Measurements from ENCODE around the gene UBE2H. TPM values are rescaled to one million over a fixed set of nuclear protein-coding genes. Genes with fewer than 3 reads are reported as not detected.
"Not testable (repeated sequence)": the region's sequence is repeated elsewhere in the genome, so short reads cannot be mapped to it uniquely, and the experiment has no call there.

UBE2H gene
- polyA plus RNA-seq, 1 of the 3 experiments (the other 2 are of a cell fraction), result 129 TPM

- H4K20me1 ChIP-seq (ENCODE audit: insufficient read depth); H3K4me1 ChIP-seq (ENCODE audit: control insufficient read depth in 1 of 2, insufficient read depth in 2 of 2, low read depth in 1 of 2, low read length in 1 of 2); H3K4me2 ChIP-seq; H3K27me3 ChIP-seq (ENCODE audit: insufficient read depth); H3K9ac ChIP-seq; H3K79me2 ChIP-seq (ENCODE audit: insufficient read depth); DNase-seq; H3K9me2 ChIP-seq; H2AFZ ChIP-seq (ENCODE audit: low read depth); H3K9me3 ChIP-seq; H3K27ac ChIP-seq (ENCODE audit: low read depth in 2 of 2, low read length in 1 of 2); H3K4me3 ChIP-seq (ENCODE audit: low read depth in 2 of 2, low read length in 1 of 2): not testable (repeated sequence)
- Histone ChIP-seq H3K36me3 (replicated peaks in 1 of 2; ENCODE audit: control insufficient read depth in 1 of 2, insufficient read depth in 2 of 2, low read length in 1 of 2) (peaks cover 13 to 26% of the 10 kb centered on the region in 2 experiments), H3F3A (replicated peaks; ENCODE audit: insufficient read depth) (peaks cover 20% of the 10 kb centered on the region)
- ChIA-PET POLR2A (interaction anchor here (0.6 kb wide), 2 partner anchors 66 to 126 kb away, joined by 3 to 4 read pairs; no protein-coding TSS in a partner anchor), CTCF (interaction anchor here (0.7 to 9.3 kb wide), 4 partner anchors 41 to 189 kb away, joined by 3 to 187 read pairs (median 90); no protein-coding TSS in a partner anchor)
- 98% methylated on average over 5 of the region's 5 CpGs for WGBS (ENCODE audit: low lambda C conversion rate)
Measured at GRCh38 chr7:129823143-129823542, 129.6 kb downstream of the UBE2H start.

- no peak for DNase-seq
- peaks cover 13% of the 10 kb centered on the region for H3F3A ChIP-seq (replicated peaks; ENCODE audit: insufficient read depth)
- H3K27me3 ChIP-seq (ENCODE audit: insufficient read depth), result no peaks in the 10 kb centered on the region
- ChIA-PET POLR2A (no interaction called here), CTCF (interaction anchor here (1.2 to 4.2 kb wide), 4 partner anchors 8 to 190 kb away, joined by 3 to 18 read pairs (median 12); no protein-coding TSS in a partner anchor)
- H3K4me2 ChIP-seq, result no peak overlapping the region
- H3K4me3 ChIP-seq (ENCODE audit: low read depth in 2 of 2, low read length in 1 of 2), result no peak overlapping the region
- peaks cover 19 to 43% of the 10 kb centered on the region in 2 experiments for H3K36me3 ChIP-seq (replicated peaks in 1 of 2; ENCODE audit: control insufficient read depth in 1 of 2, insufficient read depth in 2 of 2, low read length in 1 of 2)
- no peaks in the 10 kb centered on the region for H4K20me1 ChIP-seq (ENCODE audit: insufficient read depth)
- peaks cover 10% of the 10 kb centered on the region; the same call in 1 of the 2 replicates for H3K9me3 ChIP-seq
- no peaks in the 10 kb centered on the region for H3K79me2 ChIP-seq (ENCODE audit: insufficient read depth)
- TF ChIP-seq GATA2 (CRISPR knock-in tag; IDR thresholded peaks at IDR 0.05), result no peak
- no peak for TF ChIP-seq ELF1 (IDR thresholded peaks at IDR 0.05)
- no peak for TF ChIP-seq USF2 (IDR thresholded peaks at IDR 0.05; ENCODE audit: borderline replicate concordance, low read depth, low read length)
- TF ChIP-seq SIN3A (IDR thresholded peaks at IDR 0.05; ENCODE audit: borderline replicate concordance, low read depth, low read length), result no peak
- TF ChIP-seq MXI1 (IDR thresholded peaks at IDR 0.05; ENCODE audit: low read depth, low read length), result no peak
- TF ChIP-seq TEAD4 (IDR thresholded peaks at IDR 0.05; ENCODE audit: borderline replicate concordance, insufficient read depth), result no peak
- no peak for TF ChIP-seq GABPA (IDR thresholded peaks at IDR 0.05; ENCODE audit: low read depth)
- no peak for TF ChIP-seq MAX (IDR thresholded peaks at IDR 0.05; ENCODE audit: low read depth)
- TF ChIP-seq RXRA (IDR thresholded peaks at IDR 0.05; ENCODE audit: borderline replicate concordance, low read depth), result no peak
- no peak for TF ChIP-seq NRF1 (IDR thresholded peaks at IDR 0.05; ENCODE audit: low read depth, low read length)
- TF ChIP-seq FOXM1 (IDR thresholded peaks at IDR 0.05; ENCODE audit: low read depth), result no peak
- H3K27ac ChIP-seq (ENCODE audit: low read depth in 2 of 2, low read length in 1 of 2), result no peak overlapping the region
- no peaks in the 10 kb centered on the region for H3K9me2 ChIP-seq
- H2AFZ ChIP-seq (ENCODE audit: low read depth), result no peak overlapping the region
- H3K9ac ChIP-seq, result no peak overlapping the region
- H3K4me1 ChIP-seq (ENCODE audit: control insufficient read depth in 1 of 2, insufficient read depth in 2 of 2, low read depth in 1 of 2, low read length in 1 of 2), result peaks cover 0 to 7% of the 10 kb centered on the region in 2 experiments; a peak in 1 of 4 replicates
- 87% methylated on average over 2 of the region's 2 CpGs for WGBS (ENCODE audit: low lambda C conversion rate)
Measured at GRCh38 chr7:129821476-129821875, 131.3 kb downstream of the UBE2H start.

GRCh38 chr7:129816742-129817141, 136.0 kb downstream of the UBE2H start:
- Histone ChIP-seq H2AFZ (ENCODE audit: low read depth) (no peak overlapping the region), H4K20me1 (ENCODE audit: insufficient read depth) (no peaks in the 10 kb centered on the region), H3F3A (replicated peaks; ENCODE audit: insufficient read depth) (peaks cover 11% of the 10 kb centered on the region), H3K4me3 (ENCODE audit: low read depth in 2 of 2, low read length in 1 of 2) (no peak overlapping the region), H3K27ac (ENCODE audit: low read depth in 2 of 2, low read length in 1 of 2) (no peak overlapping the region), H3K9ac (no peak overlapping the region), H3K79me2 (ENCODE audit: insufficient read depth) (no peaks in the 10 kb centered on the region), H3K9me2 (no peaks in the 10 kb centered on the region), H3K4me2 (no peak overlapping the region), H3K27me3 (ENCODE audit: insufficient read depth) (no peaks in the 10 kb centered on the region), H3K9me3 (peaks cover 15% of the 10 kb centered on the region; the same call in 1 of the 2 replicates), H3K36me3 (replicated peaks in 1 of 2; ENCODE audit: control insufficient read depth in 1 of 2, insufficient read depth in 2 of 2, low read length in 1 of 2) (peaks cover 14 to 44% of the 10 kb centered on the region in 2 experiments), H3K4me1 (ENCODE audit: control insufficient read depth in 1 of 2, insufficient read depth in 2 of 2, low read depth in 1 of 2, low read length in 1 of 2) (no peaks in the 10 kb centered on the region)
- 96% methylated on average over 3 of the region's 3 CpGs for WGBS (ENCODE audit: low lambda C conversion rate)
- ChIA-PET CTCF (interaction anchor here (1.0 to 1.7 kb wide), 4 partner anchors 8 to 135 kb away, joined by 3 to 4 read pairs (median 3); no protein-coding TSS in a partner anchor), POLR2A (no interaction called here)
- DNase-seq, result no peak
- TF ChIP-seq GABPA (IDR thresholded peaks at IDR 0.05; ENCODE audit: low read depth) (no peak), RFX5 (IDR thresholded peaks at IDR 0.05; ENCODE audit: low read length) (no peak), USF1 (IDR thresholded peaks at IDR 0.05; ENCODE audit: borderline replicate concordance, low read depth) (no peak), SMC3 (IDR thresholded peaks at IDR 0.05; ENCODE audit: low read depth, low read length) (no peak), SIN3A (IDR thresholded peaks at IDR 0.05; ENCODE audit: borderline replicate concordance, low read depth, low read length) (no peak), MEF2A (IDR thresholded peaks at IDR 0.05; ENCODE audit: borderline replicate concordance, low read depth) (no peak), REST (IDR thresholded peaks at IDR 0.05; ENCODE audit: low read depth, low read length) (no peak), MAX (IDR thresholded peaks at IDR 0.05; ENCODE audit: low read depth) (no peak)

All from SK-N-SH (cell line).